Endodermal cell (in vitro differentiated cells): Measurements from ENCODE around the gene DFFB. TPM values are rescaled to one million over a fixed set of nuclear protein-coding genes. Genes with fewer than 3 reads are reported as not detected.

ENCODE experiments used
- DNase-seq: peaks from one replicate; pipeline ENCODE4 v3.0.0-alpha.2; 2017
- H3K27ac ChIP-seq: 2 replicates; pipeline ENCODE4 v1.5.1; 2013; ENCODE audit warnings: mild to moderate bottlenecking, low read depth, low read length, moderate library complexity
- H3K27me3 ChIP-seq: 2 replicates; pipeline ENCODE4 v1.6.1; 2013; ENCODE audit warnings: mild to moderate bottlenecking, low read length, moderate library complexity; ENCODE audit not compliant: insufficient read depth, control insufficient read depth, poor library complexity, severe bottlenecking
- H3K36me3 ChIP-seq: 2 replicates; pipeline ENCODE4 v1.7.0; 2013; ENCODE audit warnings: mild to moderate bottlenecking, low read length, moderate library complexity; ENCODE audit not compliant: control insufficient read depth, insufficient read depth
- H3K4me1 ChIP-seq: one replicate; pipeline ENCODE4 v1.7.0; 2013; ENCODE audit warnings: low read length; ENCODE audit not compliant: control insufficient read depth, insufficient read depth
- H3K4me3 ChIP-seq: 2 replicates; pipeline ENCODE4 v1.5.1; 2013; ENCODE audit warnings: mild to moderate bottlenecking, low read length, moderate library complexity
- H3K9ac ChIP-seq: 2 replicates; pipeline ENCODE4 v1.6.1; 2013; ENCODE audit warnings: mild to moderate bottlenecking, low read length, moderate library complexity; ENCODE audit not compliant: poor library complexity, severe bottlenecking; ENCODE audit errors: extremely low read depth
- H3K9me3 ChIP-seq: 2 replicates; pipeline ENCODE4 v1.6.1; 2013; ENCODE audit warnings: mild to moderate bottlenecking, low read length, moderate library complexity; ENCODE audit not compliant: control insufficient read depth
- H3K27ac Mint-ChIP-seq: 2 replicates; pipeline ENCODE4 v1.8.0; 2020; ENCODE audit warnings: mixed read lengths
- H3K27me3 Mint-ChIP-seq: 2 replicates; pipeline ENCODE4 v1.8.0; 2021; ENCODE audit warnings: mild to moderate bottlenecking, mixed read lengths; ENCODE audit not compliant: insufficient read depth
- H3K36me3 Mint-ChIP-seq: 2 replicates; pipeline ENCODE4 v1.8.0; 2020; ENCODE audit warnings: low read depth, mixed read lengths
- H3K4me1 Mint-ChIP-seq: 2 replicates; pipeline ENCODE4 v1.8.0; 2020; ENCODE audit warnings: mixed read lengths
- H3K4me3 Mint-ChIP-seq: 2 replicates; pipeline ENCODE4 v1.8.0; 2020; ENCODE audit warnings: mild to moderate bottlenecking, moderate library complexity, mixed read lengths
- H3K9me3 Mint-ChIP-seq: 2 replicates; pipeline ENCODE4 v1.8.0; 2020; ENCODE audit warnings: mild to moderate bottlenecking, mixed read lengths
- CTCF ChIP-seq: fragments of 200-600 bp; sonication (generic); conservative IDR thresholded peaks from 2 replicates; pipeline ENCODE4 v1.5.0; 2021; ENCODE audit warnings: antibody characterized with exemption, mild to moderate bottlenecking
- WGBS, 2 experiments: methylation state at CpG; one replicate each; pipeline versions ENCODE4 v1.1.5 to v1.1.7; 2013; ENCODE audit warnings: missing lambda C conversion rate in 2 of 2, mixed read lengths in 1 of 2; ENCODE audit not compliant: insufficient coverage in 1 of 2, insufficient read length in 1 of 2; 5-methylcytosine and 5-hydroxymethylcytosine counted together
- total RNA-seq, 2 donors: library from RNA; stranded (reverse); fragmentation: NEBNext Ultra II Directional in 1 of 2; extraction: Animal tissue kit (Norgen Biotek cat#: 25700) in 1 of 2; gene quantifications; 2 replicates in 1 of 2; 3 replicates in 1 of 2; pipeline ENCODE4 v1.2.1, GENCODE V29; 2021

The DFFB gene
- total RNA-seq, 2 donors from 2014 or later = 7.2 to 7.6 TPM

GRCh38 chr1:3908886-3909517, 51.7 kb downstream of the DFFB start:
- H3K36me3 ChIP-seq = no peaks in the 10 kb centered on the region
- H3K9me3 Mint-ChIP-seq = no peaks in the 10 kb centered on the region
- H3K27me3 ChIP-seq = no peaks in the 10 kb centered on the region
- peaks cover 12% of the 10 kb centered on the region for H3K4me1 Mint-ChIP-seq
- H3K36me3 Mint-ChIP-seq = no peaks in the 10 kb centered on the region
- H3K4me3 ChIP-seq = no peak overlapping the region
- H3K27ac Mint-ChIP-seq = no peak overlapping the region
- WGBS, 2 experiments = 79 to 80% methylated on average over 12 to 17 of the region's 17 CpGs
- no peak for DNase-seq
- no peak overlapping the region for H3K9ac ChIP-seq
- H3K4me3 Mint-ChIP-seq = no peak overlapping the region
- no peaks in the 10 kb centered on the region for H3K9me3 ChIP-seq
- H3K27ac ChIP-seq = no peak overlapping the region
- no peak for TF ChIP-seq CTCF
- H3K4me1 ChIP-seq = peaks cover 6% of the 10 kb centered on the region
- no peaks in the 10 kb centered on the region for H3K27me3 Mint-ChIP-seq

GRCh38 chr1:3909615-3910014, 52.3 kb downstream of the DFFB start:
- H3K27me3 ChIP-seq = no peaks in the 10 kb centered on the region
- no peak for DNase-seq
- H3K4me3 ChIP-seq = no peak overlapping the region
- H3K36me3 ChIP-seq = no peaks in the 10 kb centered on the region
- no peak overlapping the region for H3K27ac ChIP-seq
- H3K9me3 Mint-ChIP-seq = no peaks in the 10 kb centered on the region
- H3K4me3 Mint-ChIP-seq = no peak overlapping the region
- TF ChIP-seq CTCF = no peak
- H3K9ac ChIP-seq = no peak overlapping the region
- H3K36me3 Mint-ChIP-seq = no peaks in the 10 kb centered on the region
- no peaks in the 10 kb centered on the region for H3K9me3 ChIP-seq
- no peaks in the 10 kb centered on the region for H3K4me1 ChIP-seq
- no peaks in the 10 kb centered on the region for H3K27me3 Mint-ChIP-seq
- WGBS, 2 experiments = 88 to 90% methylated on average over 5 to 7 of the region's 7 CpGs
- H3K27ac Mint-ChIP-seq = no peak overlapping the region
- peaks cover 9% of the 10 kb centered on the region for H3K4me1 Mint-ChIP-seq

- no peak overlapping the region for H3K27ac Mint-ChIP-seq
- no peaks in the 10 kb centered on the region for H3K4me1 ChIP-seq
- TF ChIP-seq CTCF = no peak
- H3K4me1 Mint-ChIP-seq = peaks cover 7% of the 10 kb centered on the region
- no peaks in the 10 kb centered on the region for H3K36me3 ChIP-seq
- H3K9me3 ChIP-seq = no peaks in the 10 kb centered on the region
- no peak overlapping the region for H3K4me3 Mint-ChIP-seq
- DNase-seq = no peak
- no peak overlapping the region for H3K4me3 ChIP-seq
- no peaks in the 10 kb centered on the region for H3K27me3 Mint-ChIP-seq
- H3K27me3 ChIP-seq = no peaks in the 10 kb centered on the region
- H3K9ac ChIP-seq = no peak overlapping the region
- no peaks in the 10 kb centered on the region for H3K9me3 Mint-ChIP-seq
- WGBS, 2 experiments = 90 to 97% methylated on average over 19 to 30 of the region's 30 CpGs
- no peaks in the 10 kb centered on the region for H3K36me3 Mint-ChIP-seq
- H3K27ac ChIP-seq = no peak overlapping the region
Observed at GRCh38 chr1:3910049-3910731, 52.9 kb downstream of the DFFB start.
